ENCODE results near the gene GPR158. TPM values are rescaled to one million over a fixed set of nuclear protein-coding genes. Genes with fewer than 3 reads are reported as not detected.

Gene GPR158
- total RNA-seq, 1 experiment from 2014 or later, result 2.1 TPM

GRCh38 chr10:25393621-25394020 is 218.8 kb downstream of the GPR158 start:
- no peak for DNase-seq (ENCODE audit: low read depth)

GRCh38 chr10:25398680-25399079 is 223.9 kb downstream of the GPR158 start:
- no peak for DNase-seq (ENCODE audit: low read depth)

GRCh38 chr10:25405871-25406270 is 231.1 kb downstream of the GPR158 start:
- DNase-seq (ENCODE audit: low read depth), result no peak

GRCh38 chr10:25417611-25418010 is 242.8 kb downstream of the GPR158 start:
- no peak for DNase-seq (ENCODE audit: low read depth)

- DNase-seq (ENCODE audit: low read depth), result no peak
These were observed 251.0 kb downstream of the GPR158 start for GRCh38 chr10:25425776-25426175.

GRCh38 chr10:25436431-25436830 is 261.6 kb downstream of the GPR158 start:
- no peak for DNase-seq (ENCODE audit: low read depth)

GRCh38 chr10:25441270-25441669 is 266.5 kb downstream of the GPR158 start:
- no peak for DNase-seq (ENCODE audit: low read depth)

- no peak for DNase-seq (ENCODE audit: low read depth)
These were observed 269.5 kb downstream of the GPR158 start for GRCh38 chr10:25444266-25444665.

GRCh38 chr10:25451401-25451800 is 276.6 kb downstream of the GPR158 start:
- DNase-seq (ENCODE audit: low read depth), result no peak

GRCh38 chr10:25453619-25454018 is 278.8 kb downstream of the GPR158 start:
- DNase-seq (ENCODE audit: low read depth), result no peak

GRCh38 chr10:25455980-25456567 is 281.3 kb downstream of the GPR158 start:
- DNase-seq (ENCODE audit: low read depth), result no peak

- no peak for DNase-seq (ENCODE audit: low read depth)
These were observed 282.8 kb downstream of the GPR158 start for GRCh38 chr10:25457552-25457951.

- DNase-seq (ENCODE audit: low read depth), result peak; percentile 78
These were observed 291.0 kb downstream of the GPR158 start for GRCh38 chr10:25465582-25466372.

- DNase-seq (ENCODE audit: low read depth), result no peak
These were observed 293.1 kb downstream of the GPR158 start for GRCh38 chr10:25467881-25468280.

- DNase-seq (ENCODE audit: low read depth), result no peak
These were observed 306.7 kb downstream of the GPR158 start for GRCh38 chr10:25481467-25481866.

GRCh38 chr10:25483999-25484398 is 309.2 kb downstream of the GPR158 start:
- no peak for DNase-seq (ENCODE audit: low read depth)

GRCh38 chr10:25487266-25487665 is 312.5 kb downstream of the GPR158 start:
- no peak for DNase-seq (ENCODE audit: low read depth)

GRCh38 chr10:25492040-25492439 is 317.2 kb downstream of the GPR158 start:
- DNase-seq (ENCODE audit: low read depth), result no peak

GRCh38 chr10:25492680-25493079 is 317.9 kb downstream of the GPR158 start:
- DNase-seq (ENCODE audit: low read depth), result no peak

- peak; percentile 83 for DNase-seq (ENCODE audit: low read depth)
These were observed 318.5 kb downstream of the GPR158 start for GRCh38 chr10:25493122-25493893.

GRCh38 chr10:25497246-25497645 is 322.4 kb downstream of the GPR158 start:
- DNase-seq (ENCODE audit: low read depth), result no peak

GRCh38 chr10:25498645-25499044 is 323.8 kb downstream of the GPR158 start:
- DNase-seq (ENCODE audit: low read depth), result no peak

GRCh38 chr10:25501912-25502311 is 327.1 kb downstream of the GPR158 start:
- no peak for DNase-seq (ENCODE audit: low read depth)

Measured in LHCN-M2 (cell line).